H1 (cell line): ENCODE data around the gene EFHC1. TPM values are rescaled to one million over a fixed set of nuclear protein-coding genes. Genes with fewer than 3 reads are reported as not detected.

Experiments
- CTCF ChIA-PET: fragments of 300-600 bp; sonication (Branson Sonifier 250); formaldehyde crosslinking; loops from one replicate; lab custom pipeline; 2021; ENCODE audit not compliant: partially characterized antibody; lab: Charles Lee
- POLR2A ChIA-PET: fragments of 300-600 bp; sonication (Branson Sonifier 250); formaldehyde crosslinking; loops from one replicate; lab custom pipeline; 2021; ENCODE audit warnings: inconsistent platforms; ENCODE audit not compliant: partially characterized antibody; lab: Charles Lee
- DNase-seq, 2 experiments: peaks; one replicate each; pipeline versions ENCODE4 v3.0.0 to v3.0.0-alpha.2; 2010 to 2022; ENCODE audit warnings: low spot score in 2 of 2, low read depth in 1 of 2, mixed read lengths in 1 of 2
- FAIRE-seq: peaks from 2 replicates; lab custom pipeline; 2011; peaks lifted over from hg19 to GRCh38; lab: Jason Lieb, UNC
- H2AFZ ChIP-seq: 2 replicates; pipeline ENCODE4 v1.8.1; 2012; ENCODE audit warnings: low read length, inconsistent platforms
- H2AK5ac ChIP-seq: 2 replicates; pipeline ENCODE4 v1.6.1; 2013; ENCODE audit warnings: low read depth, low read length
- H2BK120ac ChIP-seq: replicated peaks from 2 replicates; pipeline ENCODE3; 2013; ENCODE audit warnings: low read depth, low read length, inconsistent platforms
- H2BK12ac ChIP-seq: 2 replicates; pipeline ENCODE4 v1.6.1; 2013; ENCODE audit warnings: low read depth, low read length
- H2BK15ac ChIP-seq: 2 replicates; pipeline ENCODE4 v1.6.1; 2013; ENCODE audit warnings: low read length
- H2BK20ac ChIP-seq: 2 replicates; pipeline ENCODE4 v1.6.1; 2013; ENCODE audit warnings: low read length
- H2BK5ac ChIP-seq: 2 replicates; pipeline ENCODE4 v1.6.1; 2013; ENCODE audit warnings: low read depth, low read length
- H3K14ac ChIP-seq: 2 replicates; pipeline ENCODE4 v1.6.1; 2013; ENCODE audit warnings: inconsistent platforms; ENCODE audit not compliant: insufficient read length
- H3K18ac ChIP-seq: 2 replicates; pipeline ENCODE4 v1.6.1; 2013; ENCODE audit warnings: low read length; ENCODE audit errors: extremely low read depth
- H3K23ac ChIP-seq: 2 replicates; pipeline ENCODE4 v1.6.1; 2013; ENCODE audit warnings: inconsistent platforms; ENCODE audit not compliant: insufficient read length
- H3K23me2 ChIP-seq: 2 replicates; pipeline ENCODE4 v1.6.1; 2013; ENCODE audit warnings: low read depth, low read length
- H3K27ac ChIP-seq: 2 replicates; pipeline ENCODE4 v1.6.1; 2011; ENCODE audit warnings: low read depth, low read length, inconsistent platforms
- H3K27me3 ChIP-seq, 4 experiments: replicated peaks in 1 of 4; 1 replicate in 1 of 4; 2 replicates in 3 of 4; pipeline versions ENCODE4 v1.6.1 to v1.8.1; 2011 to 2013; ENCODE audit warnings: low read length in 3 of 4, mild to moderate bottlenecking in 3 of 4, inconsistent platforms in 2 of 4, mixed read lengths in 2 of 4, moderate library complexity in 1 of 4; ENCODE audit not compliant: control insufficient read depth in 3 of 4, insufficient read depth in 3 of 4; ENCODE audit errors: extremely low read depth in 1 of 4
- H3K36me3 ChIP-seq, 4 experiments: 2 replicates each; pipeline versions ENCODE4 v1.6.1 to v1.8.1; 2011 to 2013; ENCODE audit warnings: mild to moderate bottlenecking in 4 of 4, low read length in 3 of 4, moderate library complexity in 2 of 4, control low read depth in 1 of 4, inconsistent platforms in 1 of 4; ENCODE audit not compliant: insufficient read depth in 4 of 4, control insufficient read depth in 2 of 4
- H3K4ac ChIP-seq: replicated peaks from 2 replicates; pipeline ENCODE3; 2013; ENCODE audit warnings: low read length, low read depth, mixed read lengths, inconsistent platforms; ENCODE audit not compliant: insufficient read length
- H3K4me1 ChIP-seq, 4 experiments: replicated peaks in 1 of 4; 1 replicate in 1 of 4; 2 replicates in 3 of 4; pipeline versions ENCODE4 v1.6.1 to v1.8.1; 2011 to 2013; ENCODE audit warnings: low read length in 3 of 4, inconsistent platforms in 2 of 4, mixed read lengths in 1 of 4; ENCODE audit not compliant: insufficient read depth in 4 of 4, control insufficient read depth in 3 of 4
- H3K4me2 ChIP-seq, 2 experiments: 2 replicates each; pipeline versions ENCODE4 v1.6.1 to v1.8.1; 2011 to 2013; ENCODE audit warnings: low read depth in 2 of 2, low read length in 2 of 2, control low read depth in 1 of 2, inconsistent platforms in 1 of 2, mild to moderate bottlenecking in 1 of 2; ENCODE audit not compliant: insufficient read depth in 1 of 2
- H3K4me3 ChIP-seq, 4 experiments: fragments of 200-600, 300-600 bp in 1 of 4; sonication (generic), shearing (Covaris generic), sonication (Bioruptor Twin) in 1 of 4; 2 replicates each; pipeline versions ENCODE4 v1.5.1 to v1.8.1; 2011 to 2016; ENCODE audit warnings: low read length in 4 of 4, low read depth in 3 of 4, control low read depth in 2 of 4, inconsistent platforms in 2 of 4, mild to moderate bottlenecking in 2 of 4, mixed read lengths in 1 of 4, moderate library complexity in 1 of 4; ENCODE audit not compliant: insufficient read depth in 2 of 4; ENCODE audit errors: extremely low read depth in 1 of 4
- H3K56ac ChIP-seq: replicated peaks from 2 replicates; pipeline ENCODE3; 2013; ENCODE audit warnings: low read depth, mild to moderate bottlenecking, mixed read lengths, low read length, inconsistent platforms; ENCODE audit not compliant: insufficient read length
- H3K79me1 ChIP-seq: 2 replicates; pipeline ENCODE4 v1.6.1; 2013; ENCODE audit warnings: low read depth, low read length, control low read depth
- H3K79me2 ChIP-seq, 2 experiments: 2 replicates each; pipeline versions ENCODE4 v1.6.1 to v1.8.1; 2012 to 2013; ENCODE audit warnings: low read length in 2 of 2, mild to moderate bottlenecking in 2 of 2, inconsistent platforms in 1 of 2; ENCODE audit not compliant: insufficient read depth in 2 of 2, control insufficient read depth in 1 of 2
- H3K9ac ChIP-seq, 4 experiments: replicated peaks in 1 of 4; 1 replicate in 1 of 4; 2 replicates in 3 of 4; pipeline versions ENCODE4 v1.6.1 to v1.8.1; 2011 to 2013; ENCODE audit warnings: low read depth in 3 of 4, low read length in 3 of 4, control low read depth in 2 of 4, mild to moderate bottlenecking in 2 of 4, moderate library complexity in 2 of 4, inconsistent platforms in 1 of 4; ENCODE audit errors: extremely low read depth in 1 of 4
- H3K9me3 ChIP-seq, 2 experiments: 2 replicates each; pipeline versions ENCODE4 v1.6.1 to v1.8.1; 2012 to 2013; ENCODE audit warnings: mild to moderate bottlenecking in 2 of 2, moderate library complexity in 2 of 2, control low read depth in 1 of 2, inconsistent platforms in 1 of 2, low read depth in 1 of 2, low read length in 1 of 2, mixed read lengths in 1 of 2; ENCODE audit not compliant: insufficient read depth in 2 of 2
- H4K20me1 ChIP-seq, 2 experiments: replicated peaks in 1 of 2; 2 replicates each; pipeline versions ENCODE3 to v1.8.1; 2011 to 2013; ENCODE audit warnings: inconsistent platforms in 2 of 2, low read length in 2 of 2, mild to moderate bottlenecking in 1 of 2; ENCODE audit not compliant: insufficient read depth in 2 of 2, control insufficient read depth in 1 of 2
- H4K5ac ChIP-seq: 2 replicates; pipeline ENCODE4 v1.6.1; 2013; ENCODE audit warnings: low read length, low read depth, mixed read lengths, inconsistent platforms; ENCODE audit not compliant: insufficient read length
- H4K8ac ChIP-seq: 2 replicates; pipeline ENCODE4 v1.8.0; 2013; ENCODE audit warnings: mild to moderate bottlenecking, moderate library complexity, low read length, inconsistent platforms; ENCODE audit not compliant: insufficient read depth; ENCODE audit errors: extremely low read depth
- H4K91ac ChIP-seq: replicated peaks from 2 replicates; pipeline ENCODE3; 2013; ENCODE audit warnings: low read length, mixed read lengths, inconsistent platforms; ENCODE audit not compliant: insufficient read length
- ATF2 ChIP-seq: IDR thresholded peaks from 2 replicates; pipeline ENCODE4 v1.6.1; 2012; ENCODE audit warnings: low read length, inconsistent platforms
- CEBPB ChIP-seq: IDR thresholded peaks from 2 replicates; pipeline ENCODE4 v1.6.1; 2012; ENCODE audit warnings: low read depth, low read length
- EP300 ChIP-seq, 2 experiments: IDR thresholded peaks; 1 replicate in 1 of 2; 2 replicates in 1 of 2; pipeline ENCODE4 v1.6.1; 2011 to 2012; ENCODE audit warnings: low read depth in 2 of 2, low read length in 2 of 2, mild to moderate bottlenecking in 2 of 2, borderline replicate concordance in 1 of 2, inconsistent platforms in 1 of 2, moderate library complexity in 1 of 2
- HDAC6 ChIP-seq: IDR thresholded peaks from one replicate; pipeline ENCODE4 v1.7.1; 2012; ENCODE audit warnings: low read depth, mild to moderate bottlenecking, inconsistent platforms, low read length, moderate library complexity
- JUND ChIP-seq: IDR thresholded peaks from 2 replicates; pipeline ENCODE4 v1.6.1; 2011; ENCODE audit warnings: mild to moderate bottlenecking, improper control_type of control experiment, low read length
- PHF8 ChIP-seq: fragments of 200-600 bp; sonication (generic); conservative IDR thresholded peaks from 2 replicates; pipeline ENCODE4 v1.7.1; 2012; ENCODE audit warnings: low read depth, mild to moderate bottlenecking, inconsistent platforms, low read length, moderate library complexity
- RNF2 ChIP-seq: fragments of 200-900, 300-1000 bp; sonication (generic); IDR thresholded peaks from 2 replicates; pipeline ENCODE4 v1.7.1; 2016; ENCODE audit warnings: borderline replicate concordance, low read depth, mild to moderate bottlenecking, antibody characterized with exemption, low read length; ENCODE audit not compliant: poor library complexity, severe bottlenecking; ENCODE audit errors: missing control alignments
- SP4 ChIP-seq: IDR thresholded peaks from 2 replicates; pipeline ENCODE4 v1.6.1; 2012; ENCODE audit warnings: low read length, inconsistent platforms
- WGBS, 2 experiments: shearing (Covaris generic) in 1 of 2; methylation state at CpG; one replicate each; pipeline versions ENCODE4 v1.1.6 to v1.1.7; 2013 to 2015; ENCODE audit warnings: low lambda C conversion rate in 2 of 2, mixed read lengths in 2 of 2, inconsistent platforms in 1 of 2, low coverage in 1 of 2, missing lambda C conversion rate in 1 of 2; ENCODE audit not compliant: insufficient replicate concordance in 2 of 2, insufficient coverage in 1 of 2, insufficient read length in 1 of 2; ENCODE audit errors: extremely low coverage in 1 of 2, missing lambda C conversion rate in 1 of 2; 5-methylcytosine and 5-hydroxymethylcytosine counted together
- polyA plus RNA-seq, 7 experiments: library from polyadenylated mRNA; depleted of rRNA in 3 of 7; stranded (reverse) in 5 of 7; unstranded in 2 of 7; fragments of >200 nt in 5 of 7; fragments of 200-250 nt in 2 of 7; gene quantifications; 1 replicate in 5 of 7; 2 replicates in 1 of 7; 4 replicates in 1 of 7; pipeline versions ENCODE4 v1.2.1 to v1.2.3, GENCODE V29; 2011 to 2013; ENCODE audit warnings: missing spikeins in 2 of 7, mixed read lengths in 2 of 7
- total RNA-seq: library from RNA; stranded (reverse); fragmentation: NEBNext Ultra II Directional; extraction: Animal tissue kit (Norgen Biotek cat#: 25700); gene quantifications from 2 replicates; pipeline ENCODE4 v1.2.1, GENCODE V29; 2021

The EFHC1 gene
- total and polyA plus RNA-seq, 2 of the 8 experiments (the other 6 are each of a cell fraction or from before 2014, with no cell fraction given) = 10.5 to 16.4 TPM

GRCh38 chr6:52552278-52552643 lies 132.1 kb downstream of the EFHC1 start:
- H2AFZ ChIP-seq = no peak overlapping the region
- H3K4ac ChIP-seq = no peak overlapping the region

More at GRCh38 chr6:52552278-52552643, 132.1 kb downstream of the EFHC1 start:
- ChIA-PET POLR2A (interaction anchor here (1.0 to 2.0 kb wide), 5 partner anchors 11 to 37 kb away, joined by 3 to 7 read pairs (median 4); partner anchors contain the start of gene TRAM2), CTCF (interaction anchor here (0.7 to 4.2 kb wide), 12 partner anchors 8 to 135 kb away, joined by 3 to 49 read pairs (median 5); partner anchors contain the start of gene TRAM2)
- Histone ChIP-seq H2BK12ac (0 out of 2 replicates have a peak overlapping the region, but pooled peaks have one; percentile 12), H3K23ac (no peak overlapping the region), H2BK5ac (peak overlapping the region; percentile 79), H3K79me1 (peaks cover 9% of the 10 kb centered on the region), H3K23me2 (no peaks in the 10 kb centered on the region; the same call in 1 of the 2 replicates), H3K14ac (no peak overlapping the region), H4K20me1 (peaks cover 0 to 1% of the 10 kb centered on the region in 2 experiments), H3K56ac (no peak overlapping the region), H3K4me3 (peak overlapping the region in 3 of 4 experiments; percentile 10 to 43 (median 23); a peak in 5 of 8 replicates), H3K4me1 (peaks cover 11 to 17% (median 12%) of the 10 kb centered on the region in 4 experiments), H2BK20ac (no peak overlapping the region), H2BK120ac (no peak overlapping the region), H4K91ac (no peak overlapping the region), H3K4me2 (peak overlapping the region; percentile 58 to 61), H3K79me2 (peaks cover 0 to 54% of the 10 kb centered on the region in 2 experiments; a peak in 3 of 4 replicates), H2BK15ac (no peak overlapping the region), H3K9me3 (no peaks in the 10 kb centered on the region), H3K36me3 (no peaks in the 10 kb centered on the region), H2AK5ac (no peak overlapping the region; the same call in 1 of the 2 replicates), H4K5ac (no peak overlapping the region), H3K9ac (peak overlapping the region in 2 of 4 experiments; percentile 8 to 30; a peak in 5 of 7 replicates), H4K8ac (no peak overlapping the region; the same call in 1 of the 2 replicates), H3K27me3 (no peaks in the 10 kb centered on the region), H3K27ac (peak overlapping the region; percentile 40; the same call in 1 of the 2 replicates), H3K18ac (no peak overlapping the region)
- FAIRE-seq (no peak), DNase-seq (no peak)
- 47% methylated on average over 6 of the region's 6 CpGs; no CpG with 5 or more reads in 1 of the 2 experiments for WGBS, 2 experiments
- TF ChIP-seq PHF8 (no peak), EP300 (IDR thresholded peaks at IDR 0.05; ENCODE audit: borderline replicate concordance in 1 of 2, low read depth in 2 of 2, low read length in 2 of 2) (no peak), ATF2 (no peak), HDAC6 (no peak), RNF2 (no peak), SP4 (no peak), JUND (no peak), CEBPB (no peak)
